Measurements from ENCODE around the gene KIR2DL4. TPM values are rescaled to one million over a fixed set of nuclear protein-coding genes. Genes with fewer than 3 reads are reported as not detected.
"Not testable (repeated sequence)": the region's sequence is repeated elsewhere in the genome, so short reads cannot be mapped to it uniquely, and the experiment has no call there.

KIR2DL4 gene
- total RNA-seq (2014; rRNA removed), result not detected in 2 replicates
- not detected for polyA plus RNA-seq (2012)

- no peak for DNase-seq (ENCODE audit: low read depth)
Observed at GRCh38 chr19:54803410-54803809, at the start of gene KIR2DL4. Gene KIR2DL4 (plus strand): TSS chr19:54803610. CDS start chr19:54803652, 42 bp downstream.

GRCh38 chr19:54756204-54757110, 47.0 kb upstream of the KIR2DL4 start:
- not testable (repeated sequence) for DNase-seq (ENCODE audit: low read depth)

GRCh38 chr19:54758577-54758976, 44.8 kb upstream of the KIR2DL4 start:
- DNase-seq (ENCODE audit: low read depth), result not testable (repeated sequence)

- DNase-seq (ENCODE audit: low read depth), result peak; percentile 1
Observed at GRCh38 chr19:54764219-54764618, 39.2 kb upstream of the KIR2DL4 start.

GRCh38 chr19:54766464-54766863, 36.9 kb upstream of the KIR2DL4 start:
- DNase-seq (ENCODE audit: low read depth), result not testable (repeated sequence)

GRCh38 chr19:54769646-54770045, 33.8 kb upstream of the KIR2DL4 start, which contains the start of gene KIR2DL1:
Gene KIR2DL1 (plus strand): TSS chr19:54769793. CDS start chr19:54769851, 58 bp downstream.
- not testable (repeated sequence) for DNase-seq (ENCODE audit: low read depth)

GRCh38 chr19:54770511-54770910, 32.9 kb upstream of the KIR2DL4 start:
- not testable (repeated sequence) for DNase-seq (ENCODE audit: low read depth)

- DNase-seq (ENCODE audit: low read depth), result not testable (repeated sequence)
Observed at GRCh38 chr19:54771018-54771960, 32.1 kb upstream of the KIR2DL4 start.

- not testable (repeated sequence) for DNase-seq (ENCODE audit: low read depth)
Observed at GRCh38 chr19:54772666-54773065, 30.7 kb upstream of the KIR2DL4 start.

GRCh38 chr19:54775095-54775815, 28.2 kb upstream of the KIR2DL4 start:
- not testable (repeated sequence) for DNase-seq (ENCODE audit: low read depth)

GRCh38 chr19:54775830-54776229, 27.6 kb upstream of the KIR2DL4 start:
- not testable (repeated sequence) for DNase-seq (ENCODE audit: low read depth)

GRCh38 chr19:54777851-54778250, 25.6 kb upstream of the KIR2DL4 start:
- DNase-seq (ENCODE audit: low read depth), result not testable (repeated sequence)

- not testable (repeated sequence) for DNase-seq (ENCODE audit: low read depth)
Observed at GRCh38 chr19:54778896-54779295, 24.5 kb upstream of the KIR2DL4 start.

- not testable (repeated sequence) for DNase-seq (ENCODE audit: low read depth)
Observed at GRCh38 chr19:54782916-54783315, 20.5 kb upstream of the KIR2DL4 start.

- not testable (repeated sequence) for DNase-seq (ENCODE audit: low read depth)
Observed at GRCh38 chr19:54786091-54786723, 17.2 kb upstream of the KIR2DL4 start.

- DNase-seq (ENCODE audit: low read depth), result not testable (repeated sequence)
Observed at GRCh38 chr19:54788154-54788553, 15.3 kb upstream of the KIR2DL4 start.

GRCh38 chr19:54790711-54791110, 12.7 kb upstream of the KIR2DL4 start:
- no peak for DNase-seq (ENCODE audit: low read depth)

- no peak for DNase-seq (ENCODE audit: low read depth)
Observed at GRCh38 chr19:54791476-54791875, 11.9 kb upstream of the KIR2DL4 start.

GRCh38 chr19:54792814-54793213, 10.6 kb upstream of the KIR2DL4 start:
- DNase-seq (ENCODE audit: low read depth), result no peak

GRCh38 chr19:54795758-54796157, 7.7 kb upstream of the KIR2DL4 start:
- DNase-seq (ENCODE audit: low read depth), result no peak
